Measurements from ENCODE around the gene ACOXL.

Gene ACOXL

DNA sequence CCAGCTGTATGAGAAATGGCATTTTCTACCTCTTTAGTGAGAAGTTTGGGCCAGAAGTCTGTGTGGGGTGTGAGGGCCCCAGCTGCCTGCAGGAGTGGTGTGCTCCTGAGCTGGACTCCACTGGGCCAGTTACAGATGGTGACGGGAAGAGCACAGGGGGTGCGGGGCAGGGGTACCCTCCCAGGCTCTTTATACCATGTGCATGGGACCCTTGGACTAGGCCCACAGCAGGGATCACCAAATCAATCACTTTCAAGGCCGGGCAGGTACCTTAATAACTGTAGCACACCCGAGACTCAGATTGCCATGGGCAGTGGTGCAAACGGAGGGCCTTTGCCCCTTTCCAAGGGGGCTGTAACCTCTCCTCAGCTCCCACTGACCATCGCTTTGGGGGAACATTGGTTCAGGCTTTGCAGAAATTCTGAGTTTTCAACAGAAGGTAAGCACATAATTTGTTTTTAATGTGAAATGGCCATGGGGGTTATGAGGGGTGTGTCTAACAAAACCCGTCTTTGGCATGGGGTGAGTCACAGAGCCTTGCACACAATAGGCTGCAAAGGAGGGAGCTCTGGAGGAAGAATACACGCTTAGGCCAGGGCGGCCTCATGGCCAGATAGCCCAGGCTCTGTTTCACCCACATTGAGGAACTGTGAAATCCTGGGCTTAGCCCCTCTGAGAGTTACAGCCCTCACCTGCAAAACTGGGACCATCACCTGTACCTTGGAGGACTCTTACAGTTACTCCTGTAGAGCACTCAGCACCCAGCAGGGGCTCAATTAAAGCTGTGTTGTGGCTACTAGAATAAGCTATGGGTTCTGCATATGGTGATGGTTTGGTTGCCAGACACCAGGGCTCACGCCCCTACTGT lies 247.3 kb downstream of the ACOXL start:
- DNase-seq: no peak

GRCh38 chr2:110980339-110981062 lies 248.1 kb downstream of the ACOXL start:
- no peak for DNase-seq

GRCh38 chr2:110983133-110983532 lies 250.8 kb downstream of the ACOXL start:
- no peak for DNase-seq

DNA sequence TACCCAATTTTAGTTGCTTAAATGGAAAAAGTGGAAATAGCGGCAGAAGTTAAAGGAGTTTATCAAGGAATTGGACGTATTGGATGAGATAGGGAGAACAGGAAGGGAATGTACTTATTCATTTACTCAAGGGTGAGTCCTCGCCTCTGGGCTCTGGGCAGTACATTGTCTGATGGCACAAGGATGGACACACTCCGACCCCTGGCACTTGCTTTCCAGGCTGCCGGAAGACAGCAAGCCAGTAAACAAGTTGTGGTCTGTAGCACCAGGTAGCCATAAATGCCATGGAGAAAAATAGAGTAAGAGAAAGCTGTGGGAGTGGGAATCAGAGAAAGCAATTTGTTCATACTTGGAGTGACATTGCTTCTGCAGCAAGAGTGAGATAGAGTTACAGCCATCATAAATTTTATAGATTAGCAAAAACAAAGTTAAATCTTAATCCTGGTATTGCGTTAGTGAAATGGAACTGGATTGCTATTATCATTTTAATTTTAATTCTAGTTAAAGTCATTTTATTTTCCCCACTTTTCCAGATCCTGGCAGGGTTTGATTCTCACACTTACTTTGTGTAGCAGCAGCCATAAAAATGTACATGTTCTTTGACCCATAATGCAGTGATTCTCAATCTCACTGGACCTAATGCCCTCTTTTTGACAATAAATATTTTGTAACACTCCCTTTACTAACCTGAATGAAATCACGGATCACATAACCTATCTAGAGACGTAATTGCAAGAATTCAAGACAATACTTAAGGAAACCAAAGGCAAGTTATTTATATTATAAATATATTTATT lies 252.5 kb downstream of the ACOXL start:
- no peak for DNase-seq

DNA sequence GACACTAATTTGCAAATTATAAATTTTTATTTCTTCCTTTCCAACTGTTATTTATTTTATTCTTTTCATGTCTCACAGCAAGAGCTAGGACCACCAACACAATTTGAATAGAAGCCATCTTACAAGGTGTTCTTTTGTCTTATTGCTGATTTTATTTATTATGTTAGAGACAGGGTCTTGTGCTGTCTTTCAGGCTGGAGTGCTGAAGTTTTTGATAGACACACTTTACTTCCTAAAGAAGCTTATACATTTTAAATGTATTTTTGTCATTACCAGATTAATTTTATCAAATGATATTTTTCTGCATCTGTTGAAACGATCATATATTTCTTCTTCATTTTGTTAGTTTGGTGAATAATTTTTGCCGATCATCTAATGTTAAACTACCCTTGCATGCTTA lies 258.1 kb downstream of the ACOXL start:
- DNase-seq: no peak

DNA sequence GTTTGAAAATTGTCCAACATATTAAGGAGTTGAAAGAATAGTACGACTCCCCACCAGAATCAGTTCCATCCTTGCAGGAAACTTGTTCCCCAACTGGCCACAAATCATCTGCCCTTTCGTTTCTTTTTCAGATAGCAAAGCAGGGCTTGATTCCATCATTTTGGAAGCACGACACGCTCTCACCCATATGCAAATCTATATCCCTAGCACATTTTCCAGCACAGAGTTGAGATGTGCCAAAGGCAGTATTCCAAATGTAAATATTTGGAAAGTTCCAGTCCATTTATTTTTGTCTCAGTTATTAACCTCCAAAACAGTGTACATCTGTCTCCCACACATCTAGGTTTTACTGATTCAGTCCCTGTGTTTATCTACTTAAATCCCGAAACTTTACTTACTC lies 259.5 kb downstream of the ACOXL start:
- no peak for DNase-seq

- DNase-seq: no peak
Observed at GRCh38 chr2:110992886-110993285, 260.5 kb downstream of the ACOXL start.

- DNase-seq: no peak
Observed at GRCh38 chr2:110993557-110994231, 261.3 kb downstream of the ACOXL start.

GRCh38 chr2:110994250-110994961 lies 262.0 kb downstream of the ACOXL start:
- no peak for DNase-seq

GRCh38 chr2:110995911-110996310 lies 263.5 kb downstream of the ACOXL start:
- DNase-seq: no peak

DNA sequence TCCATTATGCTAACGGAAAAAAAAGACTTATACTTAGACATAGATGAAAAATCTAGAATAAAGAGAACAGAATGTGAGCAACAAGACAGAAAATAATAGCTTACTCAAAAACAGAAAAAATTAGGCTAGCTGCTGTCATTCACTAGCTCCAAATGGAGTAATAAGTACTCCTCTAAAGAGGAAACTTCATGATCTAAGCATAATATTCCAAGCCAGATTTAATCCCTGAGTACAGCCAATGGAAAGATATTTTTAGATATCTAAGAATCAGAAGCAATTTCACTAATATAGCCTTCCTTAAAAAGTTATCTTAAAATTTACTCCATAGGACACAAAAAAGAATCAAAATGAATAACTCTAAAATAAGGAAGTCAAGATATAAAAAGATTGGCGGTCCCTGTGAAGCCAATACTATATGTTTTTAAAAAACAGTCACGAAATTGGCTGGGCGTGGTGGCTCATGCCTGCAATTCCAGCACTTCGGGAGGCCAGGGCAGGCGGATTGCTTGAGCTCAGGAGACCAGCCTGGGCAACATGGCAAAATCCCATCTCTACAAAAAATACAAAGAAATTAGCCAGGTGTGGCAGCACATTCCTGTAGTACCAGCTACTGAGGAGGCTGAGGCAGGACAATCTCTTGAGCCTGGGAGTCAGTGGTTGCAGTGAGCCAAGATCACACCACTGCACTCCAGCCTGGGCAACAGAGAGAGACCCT lies 265.1 kb downstream of the ACOXL start:
- DNase-seq: no peak

DNA sequence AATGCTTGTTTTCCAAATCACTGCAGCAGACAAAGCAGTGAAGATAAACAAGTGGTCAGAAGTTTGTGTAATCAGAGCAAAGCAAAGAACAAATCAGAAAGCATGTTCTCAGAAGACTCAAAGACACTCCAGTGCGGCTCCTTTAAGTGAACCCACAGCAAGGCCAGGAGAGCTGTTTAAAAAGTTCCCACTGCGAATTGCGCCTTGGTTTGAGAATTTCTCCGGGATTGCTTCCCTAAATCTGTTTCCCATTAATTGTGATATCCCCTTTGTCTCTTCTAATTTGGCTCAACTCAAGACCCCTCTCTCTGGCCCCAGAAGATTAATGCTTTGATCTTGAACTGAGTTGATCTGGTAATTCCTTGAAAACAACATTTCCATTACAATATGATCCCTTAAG lies 265.9 kb downstream of the ACOXL start:
- DNase-seq: no peak

DNA sequence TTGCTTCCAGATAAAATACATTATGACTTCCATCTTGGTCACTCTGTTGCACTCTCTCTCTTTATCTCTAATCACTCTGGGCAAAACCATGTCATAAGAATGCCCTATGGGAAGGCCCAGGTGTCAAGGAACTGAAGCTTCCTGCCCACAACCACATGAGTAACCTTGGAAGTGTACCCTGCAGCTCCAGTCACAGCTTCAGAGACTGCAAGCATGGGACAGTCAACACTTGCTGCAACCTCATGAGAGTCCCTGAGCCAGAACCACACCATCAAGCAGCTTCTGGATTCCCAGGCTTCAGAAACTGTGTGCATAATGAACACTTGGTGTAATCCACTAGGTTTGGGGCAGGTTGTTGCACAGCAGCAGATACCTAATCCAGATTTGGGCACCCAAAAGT lies 267.3 kb downstream of the ACOXL start:
- no peak for DNase-seq

GRCh38 chr2:111005307-111005706 lies 272.9 kb downstream of the ACOXL start:
- DNase-seq: no peak

DNA sequence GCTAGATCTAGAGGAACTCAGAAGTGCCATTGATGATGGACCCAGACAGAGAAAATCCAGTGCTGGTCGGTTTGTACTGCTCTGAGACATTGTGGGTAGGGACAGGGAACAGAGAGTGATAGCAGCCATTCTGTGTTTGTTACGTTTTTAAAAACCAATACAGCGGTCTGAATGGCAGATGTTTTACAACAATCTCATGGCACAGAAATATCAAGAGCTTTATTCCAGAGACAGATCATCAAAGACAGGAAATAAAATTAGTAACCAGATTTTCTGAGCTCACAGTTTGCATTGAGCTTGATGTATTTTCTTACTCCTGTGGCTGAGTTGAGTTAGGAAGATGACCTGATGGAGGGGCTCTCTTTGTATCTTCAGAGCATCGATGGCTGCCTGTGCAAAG lies 273.4 kb downstream of the ACOXL start:
- no peak for DNase-seq

GRCh38 chr2:111007757-111008688 lies 275.6 kb downstream of the ACOXL start:
- no peak for DNase-seq

GRCh38 chr2:111011218-111011617 lies 278.8 kb downstream of the ACOXL start:
- DNase-seq: no peak

- DNase-seq: no peak
Observed at GRCh38 chr2:111015283-111015995, 283.1 kb downstream of the ACOXL start.

GRCh38 chr2:111017034-111017622 lies 284.8 kb downstream of the ACOXL start:
- DNase-seq: no peak
